LoVo (cell line): ENCODE data around the gene PLCD3.

Source experiments
- DNase-seq: peaks from one replicate; pipeline ENCODE4 v3.0.0-alpha.2; 2016; ENCODE audit warnings: low spot score

Gene PLCD3

GRCh38 chr17:45117334-45117733 is 15.0 kb downstream of the PLCD3 start:
- no peak for DNase-seq

- no peak for DNase-seq
These were observed 15.8 kb downstream of the PLCD3 start for GRCh38 chr17:45116434-45117016.

GRCh38 chr17:45115871-45116270 is 16.4 kb downstream of the PLCD3 start:
- DNase-seq: no peak

GRCh38 chr17:45115015-45115625 is 17.2 kb downstream of the PLCD3 start:
- DNase-seq: no peak

GRCh38 chr17:45114117-45114932 is 18.0 kb downstream of the PLCD3 start:
- DNase-seq: no peak

- DNase-seq: no peak
These were observed 18.9 kb downstream of the PLCD3 start for GRCh38 chr17:45113424-45113754.

- DNase-seq: no peak
These were observed 19.5 kb downstream of the PLCD3 start for GRCh38 chr17:45112559-45113423.

- DNase-seq: no peak
These were observed 20.5 kb downstream of the PLCD3 start for GRCh38 chr17:45111850-45112249.

GRCh38 chr17:45110676-45111611 is 21.4 kb downstream of the PLCD3 start:
- DNase-seq: no peak

- no peak for DNase-seq
These were observed 23.5 kb downstream of the PLCD3 start for GRCh38 chr17:45108595-45109521.

- no peak for DNase-seq
These were observed 24.3 kb downstream of the PLCD3 start for GRCh38 chr17:45108051-45108450.

- DNase-seq: no peak
These were observed 24.9 kb downstream of the PLCD3 start for GRCh38 chr17:45107293-45108010.

- no peak for DNase-seq
These were observed 25.7 kb downstream of the PLCD3 start for GRCh38 chr17:45106582-45106981.

- DNase-seq: no peak
These were observed 26.2 kb downstream of the PLCD3 start for GRCh38 chr17:45106096-45106495.

- no peak for DNase-seq
These were observed 27.2 kb downstream of the PLCD3 start for GRCh38 chr17:45104907-45105624.

- no peak for DNase-seq
These were observed 27.8 kb downstream of the PLCD3 start for GRCh38 chr17:45104497-45104896.

- DNase-seq: no peak
These were observed 28.3 kb downstream of the PLCD3 start for GRCh38 chr17:45104029-45104428.

- no peak for DNase-seq
These were observed 29.0 kb downstream of the PLCD3 start for GRCh38 chr17:45103269-45103795.

GRCh38 chr17:45102856-45103255 is 29.5 kb downstream of the PLCD3 start:
- no peak for DNase-seq
